NCI-H146 treated with DMSO at 0.1 percent for 48 hours (cell line): ENCODE measurements around the gene TPT1.

Experiments
- DNase-seq: peaks from one replicate; lab custom pipeline; 2025; ENCODE audit not compliant: unreplicated experiment; lab: John Stamatoyannopoulos, UW

TPT1 gene

GRCh38 chr13:45335397-45336024 lies 5.5 kb downstream of the TPT1 start:
- DNase-seq = no peak

DNA sequence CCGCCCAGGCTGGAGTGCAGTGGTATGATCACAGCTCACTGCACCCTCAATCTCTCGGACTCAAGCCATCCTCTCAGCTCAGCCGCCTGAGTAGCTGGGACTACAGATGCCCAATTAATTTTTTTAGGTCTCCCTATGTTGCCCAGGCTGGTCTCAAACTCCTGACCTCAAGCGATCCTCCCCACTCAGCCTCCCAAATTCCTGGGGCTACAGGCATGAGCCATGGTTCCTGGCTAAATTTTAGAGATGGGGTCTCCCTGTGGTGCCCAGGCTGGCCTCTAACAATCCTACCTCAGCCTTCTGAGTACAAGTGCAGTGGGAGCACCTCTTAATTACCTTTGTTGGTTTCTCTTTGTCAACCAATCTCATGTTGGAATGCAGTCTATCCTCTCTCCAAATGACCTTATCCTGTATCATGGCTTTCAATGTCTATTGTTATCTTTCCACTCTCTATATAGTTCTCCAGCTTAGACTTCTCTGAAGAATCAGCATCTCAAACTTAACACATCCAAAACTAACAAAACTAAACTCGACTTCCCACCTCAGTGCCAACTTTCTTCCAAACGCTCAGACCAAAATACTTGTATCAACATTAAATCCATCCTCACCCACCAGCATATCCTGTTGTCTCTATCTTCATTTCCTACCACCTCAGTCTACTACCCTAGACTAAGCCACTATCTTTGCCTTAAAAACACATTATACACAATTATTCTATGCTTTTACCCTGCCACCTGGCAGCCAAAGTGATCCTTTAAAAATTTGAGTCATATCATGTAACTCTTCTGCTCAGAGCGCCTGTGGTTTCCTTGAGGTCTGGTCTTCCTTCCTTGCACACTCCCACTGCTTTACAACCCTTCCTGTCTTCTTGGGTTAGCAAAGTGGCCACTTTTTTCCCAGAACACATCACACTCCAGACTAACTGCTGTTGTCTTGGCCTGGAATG lies 6.7 kb downstream of the TPT1 start:
- DNase-seq = no peak

GRCh38 chr13:45333251-45333976 lies 7.6 kb downstream of the TPT1 start:
- DNase-seq = no peak

DNA sequence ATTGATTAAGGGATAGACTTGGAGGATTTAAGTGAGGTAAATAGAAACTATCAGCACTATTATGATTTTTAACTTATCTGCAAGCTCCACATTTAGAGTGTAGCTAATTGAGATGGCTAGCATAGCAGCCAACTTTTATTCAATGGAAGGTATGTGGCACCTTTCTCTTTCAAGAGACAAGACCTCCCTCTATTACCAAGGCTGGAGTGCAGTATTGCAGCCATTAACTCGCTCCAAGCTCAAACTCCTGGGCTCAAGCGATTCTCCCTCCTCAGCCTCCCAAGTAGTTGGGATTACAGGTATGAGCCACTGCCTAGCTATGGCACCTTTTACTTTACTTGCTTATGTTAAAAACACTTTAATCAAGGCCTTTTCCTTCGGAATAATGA lies 8.2 kb downstream of the TPT1 start:
- DNase-seq = no peak

- no peak for DNase-seq
Observed at GRCh38 chr13:45332036-45332830, 8.8 kb downstream of the TPT1 start.

DNA sequence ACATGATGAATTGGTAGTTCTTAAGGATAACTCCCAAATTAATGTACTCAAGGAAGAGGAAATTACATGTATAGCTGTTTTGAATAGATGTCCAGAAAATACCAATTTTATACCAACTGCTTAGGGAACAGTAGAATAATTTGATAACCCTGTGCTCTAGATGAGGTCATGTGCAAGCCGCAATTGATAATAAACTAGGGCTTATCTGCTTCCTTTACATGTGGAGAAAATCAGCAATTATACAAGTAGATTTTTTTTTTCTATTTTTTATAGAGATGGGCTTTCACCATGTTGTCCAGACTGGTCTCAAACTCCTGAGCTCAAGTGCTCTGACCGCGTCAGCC lies 9.3 kb downstream of the TPT1 start:
- no peak for DNase-seq

- no peak for DNase-seq
Observed at GRCh38 chr13:45331123-45331619, 9.8 kb downstream of the TPT1 start.

- DNase-seq = no peak
Observed at GRCh38 chr13:45328661-45329111, 12.3 kb downstream of the TPT1 start.

- DNase-seq = no peak
Observed at GRCh38 chr13:45327253-45327955, 13.6 kb downstream of the TPT1 start.

GRCh38 chr13:45325806-45326205 lies 15.2 kb downstream of the TPT1 start:
- no peak for DNase-seq

DNA sequence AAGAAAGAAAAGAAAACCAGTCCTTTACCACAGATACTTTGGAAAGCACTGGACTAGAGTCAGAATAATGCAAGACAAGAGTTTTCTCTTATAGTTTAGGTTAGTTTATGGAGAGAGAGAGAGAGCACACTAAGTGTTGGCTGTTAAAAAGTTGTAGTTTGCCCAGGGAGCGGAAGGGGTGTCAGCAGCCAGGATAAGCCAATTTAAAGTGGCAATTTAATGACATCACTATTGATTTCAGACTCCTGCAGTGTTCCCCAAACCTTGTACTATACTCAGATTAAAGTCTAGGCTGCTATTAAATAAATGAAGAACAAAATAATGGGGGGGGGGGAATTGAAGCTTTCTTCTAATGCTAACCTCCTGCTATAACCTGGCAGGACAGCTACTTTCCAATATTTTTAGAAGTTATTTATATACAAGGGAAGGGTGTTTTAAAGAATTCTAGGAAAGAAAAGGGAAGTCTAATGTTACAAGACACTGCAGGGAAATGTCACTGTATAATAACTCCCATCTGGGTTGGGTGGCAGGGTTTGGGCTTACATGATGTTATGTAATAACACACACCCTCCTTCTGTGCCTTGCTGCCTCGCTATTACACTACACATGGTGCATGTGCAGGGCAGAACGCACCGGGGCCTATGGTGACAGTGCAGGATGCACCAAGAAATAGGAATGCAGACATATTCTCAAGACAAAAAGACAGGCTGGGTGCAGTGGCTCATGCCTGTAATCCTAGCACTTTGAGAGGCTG lies 19.9 kb downstream of the TPT1 start:
- DNase-seq = no peak

DNA sequence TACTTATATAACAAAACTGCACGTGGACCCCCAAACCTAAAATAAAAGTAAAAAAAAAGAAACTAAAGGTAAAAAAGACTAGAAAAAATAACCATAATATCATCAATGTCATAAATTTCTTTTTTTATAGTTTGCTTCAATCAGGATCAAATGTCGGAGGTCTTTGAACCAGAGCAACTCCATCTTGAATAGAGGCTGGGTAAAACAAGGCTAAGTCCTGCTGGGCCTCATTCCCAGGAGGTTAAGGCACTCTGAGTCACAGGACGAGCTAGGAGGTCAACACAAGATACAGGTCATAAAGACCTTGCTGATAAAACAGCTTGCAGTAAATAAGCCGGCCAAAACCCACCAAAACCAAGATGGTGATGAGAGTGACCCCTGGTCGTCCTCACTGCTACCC lies 24.0 kb downstream of the TPT1 start:
- no peak for DNase-seq

DNA sequence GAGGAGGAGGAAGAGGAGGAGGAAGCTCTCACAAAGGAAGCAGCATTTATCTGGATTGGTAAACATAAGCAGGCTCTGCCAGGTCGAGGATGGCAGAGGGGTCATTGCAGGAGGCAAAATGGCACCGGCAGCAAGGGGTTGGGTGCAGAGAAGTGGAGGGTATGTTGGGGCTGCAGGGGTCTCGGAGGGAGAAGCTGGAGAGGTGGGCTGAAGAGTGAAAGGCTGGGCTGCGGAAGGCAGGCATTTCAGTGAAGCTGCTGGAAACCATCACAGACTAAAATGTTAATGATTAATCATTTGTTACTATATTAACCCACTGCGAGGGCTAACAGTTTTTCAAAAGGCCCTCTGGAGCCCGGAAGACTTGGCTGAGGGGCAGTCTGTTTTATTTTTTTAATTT lies 24.6 kb downstream of the TPT1 start:
- no peak for DNase-seq

GRCh38 chr13:45315520-45316167 lies 25.3 kb downstream of the TPT1 start:
- DNase-seq = no peak

DNA sequence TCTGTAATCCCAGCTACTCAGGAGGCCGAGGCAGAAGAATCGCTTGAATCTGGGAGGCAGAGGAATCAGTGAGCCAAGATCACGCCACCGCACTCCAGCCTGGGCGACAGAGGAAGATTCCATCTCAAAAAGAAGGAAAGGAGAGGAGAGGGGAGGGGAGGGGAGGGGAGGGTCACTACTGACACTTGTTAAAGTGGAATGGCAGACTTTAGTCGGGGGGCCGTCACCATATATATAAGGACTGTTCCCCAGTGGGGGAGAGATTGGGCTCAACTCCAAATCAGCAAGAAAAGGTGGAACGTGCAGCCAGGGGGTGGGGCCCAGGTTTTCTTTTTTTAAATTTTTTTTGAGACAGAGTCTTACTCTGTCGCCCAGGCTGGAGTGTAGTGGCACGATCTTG lies 26.2 kb downstream of the TPT1 start:
- no peak for DNase-seq

- peak; percentile 85 for DNase-seq
Observed at GRCh38 chr13:45310341-45311131, 30.4 kb downstream of the TPT1 start.

GRCh38 chr13:45306966-45307365 lies 34.0 kb downstream of the TPT1 start:
- DNase-seq = no peak

- no peak for DNase-seq
Observed at GRCh38 chr13:45305079-45305478, 35.9 kb downstream of the TPT1 start.
